MM.1S (cell line): ENCODE measurements around the gene SLC9C1.
A peak's percentile ranks its signal among the peaks of the same experiment; 100 is the strongest.

Experiments
- DNase-seq: peaks from one replicate; pipeline ENCODE4 v3.0.0-alpha.2; 2015
- H2AFZ ChIP-seq: fragments of 300-600 bp; sonication (generic); 2 replicates; pipeline ENCODE4 v1.6.0; 2016; ENCODE audit warnings: antibody characterized with exemption, low read length
- H3F3A ChIP-seq: fragments of 300-600 bp; sonication (generic); 2 replicates; pipeline ENCODE4 v1.6.1; 2016; ENCODE audit warnings: mild to moderate bottlenecking, antibody characterized with exemption, low read length, moderate library complexity, mixed read lengths; ENCODE audit not compliant: insufficient read depth
- H3K27ac ChIP-seq: fragments of 300-600 bp; sonication (generic); 2 replicates; pipeline ENCODE4 v1.5.1; 2016; ENCODE audit warnings: mild to moderate bottlenecking, low read length
- H3K27me3 ChIP-seq: fragments of 300-600 bp; sonication (generic); replicated peaks from 2 replicates; pipeline ENCODE4 v1.6.0; 2016; ENCODE audit warnings: low read length; ENCODE audit not compliant: insufficient read depth
- H3K36me3 ChIP-seq: fragments of 300-600 bp; sonication (generic); replicated peaks from 2 replicates; pipeline ENCODE4 v1.6.1; 2016; ENCODE audit warnings: mild to moderate bottlenecking, low read length, mixed read lengths; ENCODE audit not compliant: insufficient read depth
- H3K4me1 ChIP-seq: fragments of 300-600 bp; sonication (generic); 2 replicates; pipeline ENCODE4 v1.6.1; 2016; ENCODE audit warnings: low read length, mixed read lengths
- H3K4me2 ChIP-seq: fragments of 300-600 bp; sonication (generic); 2 replicates; pipeline ENCODE4 v1.6.0; 2016; ENCODE audit warnings: low read depth, low read length
- H3K4me3 ChIP-seq: fragments of 300-600 bp; sonication (generic); 2 replicates; pipeline ENCODE4 v1.5.1; 2016; ENCODE audit warnings: low read length, mixed read lengths
- H3K79me2 ChIP-seq: fragments of 300-600 bp; sonication (generic); 2 replicates; pipeline ENCODE4 v1.6.1; 2016; ENCODE audit warnings: mixed run types, low read length, mixed read lengths
- H3K9ac ChIP-seq: fragments of 300-600 bp; sonication (generic); 2 replicates; pipeline ENCODE4 v1.6.1; 2016; ENCODE audit warnings: low read length, mixed read lengths
- H3K9me2 ChIP-seq: fragments of 300-600 bp; sonication (generic); replicated peaks from 2 replicates; pipeline ENCODE4 v1.6.1; 2016; ENCODE audit warnings: mild to moderate bottlenecking, low read length, mixed read lengths; ENCODE audit not compliant: insufficient read depth
- H3K9me3 ChIP-seq: fragments of 300-600 bp; sonication (generic); replicated peaks from 2 replicates; pipeline ENCODE4 v1.6.1; 2016; ENCODE audit warnings: mild to moderate bottlenecking, low read length, mixed read lengths; ENCODE audit not compliant: insufficient read depth
- H4K20me1 ChIP-seq: fragments of 300-600 bp; sonication (generic); 2 replicates; pipeline ENCODE4 v1.6.1; 2016; ENCODE audit warnings: mild to moderate bottlenecking, low read length, moderate library complexity, mixed read lengths; ENCODE audit not compliant: insufficient read depth
- CTCF ChIP-seq: fragments of 300-600 bp; sonication (generic); IDR thresholded peaks from 2 replicates; pipeline ENCODE4 v1.5.1; 2016; ENCODE audit warnings: antibody characterized with exemption, low read length, mixed read lengths
- EZH2 ChIP-seq: fragments of 300-600 bp; sonication (generic); optimal IDR thresholded peaks from 2 replicates; pipeline ENCODE3; 2017; ENCODE audit warnings: low read depth, mild to moderate bottlenecking, antibody characterized with exemption, low read length, mixed read lengths
- EZH2phosphoT487 ChIP-seq: fragments of 300-600 bp; sonication (generic); IDR thresholded peaks from 2 replicates; pipeline ENCODE4 v1.6.1; 2018; ENCODE audit warnings: antibody characterized with exemption, low read length

Gene SLC9C1

GRCh38 chr3:112273536-112273935 is 20.5 kb downstream of the SLC9C1 start:
- Histone ChIP-seq H3K9ac (no peak overlapping the region), H3K27ac (no peak overlapping the region), H4K20me1 (no peaks in the 10 kb centered on the region), H3K9me2 (no peaks in the 10 kb centered on the region), H3K9me3 (no peaks in the 10 kb centered on the region), H3K4me3 (no peak overlapping the region), H3K4me2 (no peak overlapping the region), H3K79me2 (no peaks in the 10 kb centered on the region), H3K36me3 (no peaks in the 10 kb centered on the region), H3K4me1 (no peaks in the 10 kb centered on the region), H3F3A (no peaks in the 10 kb centered on the region), H2AFZ (no peak overlapping the region), H3K27me3 (no peaks in the 10 kb centered on the region)
- TF ChIP-seq EZH2, result no peak
- TF ChIP-seq EZH2phosphoT487, result no peak
- TF ChIP-seq CTCF, result no peak
- DNase-seq, result no peak

GRCh38 chr3:112261742-112262141 is 32.3 kb downstream of the SLC9C1 start:
- no peak for DNase-seq
- no peaks in the 10 kb centered on the region for H4K20me1 ChIP-seq
- no peaks in the 10 kb centered on the region for H3K9me2 ChIP-seq
- TF ChIP-seq EZH2phosphoT487, result no peak
- H2AFZ ChIP-seq, result no peak overlapping the region
- H3K79me2 ChIP-seq, result no peaks in the 10 kb centered on the region
- no peaks in the 10 kb centered on the region for H3K27me3 ChIP-seq
- no peak overlapping the region for H3K4me3 ChIP-seq
- no peaks in the 10 kb centered on the region for H3F3A ChIP-seq
- H3K27ac ChIP-seq, result no peak overlapping the region
- H3K4me2 ChIP-seq, result no peak overlapping the region
- no peak overlapping the region for H3K9ac ChIP-seq
- H3K9me3 ChIP-seq, result no peaks in the 10 kb centered on the region
- no peaks in the 10 kb centered on the region for H3K4me1 ChIP-seq
- no peaks in the 10 kb centered on the region for H3K36me3 ChIP-seq

- no peaks in the 10 kb centered on the region for H3K9me3 ChIP-seq
- H3K4me3 ChIP-seq, result no peak overlapping the region
- no peak overlapping the region for H3K4me2 ChIP-seq
- H3K79me2 ChIP-seq, result no peaks in the 10 kb centered on the region
- no peaks in the 10 kb centered on the region for H3F3A ChIP-seq
- DNase-seq, result no peak
- H3K36me3 ChIP-seq, result no peaks in the 10 kb centered on the region
- no peaks in the 10 kb centered on the region for H3K9me2 ChIP-seq
- H3K27me3 ChIP-seq, result no peaks in the 10 kb centered on the region
- H3K4me1 ChIP-seq, result no peaks in the 10 kb centered on the region
- no peak for TF ChIP-seq CTCF
- no peak for TF ChIP-seq EZH2phosphoT487
- no peak for TF ChIP-seq EZH2
- no peak overlapping the region for H2AFZ ChIP-seq
- no peak overlapping the region for H3K27ac ChIP-seq
- no peaks in the 10 kb centered on the region for H4K20me1 ChIP-seq
- H3K9ac ChIP-seq, result no peak overlapping the region
These were observed 33.5 kb downstream of the SLC9C1 start for GRCh38 chr3:112260563-112260962.

- H3K9me2 ChIP-seq, result no peaks in the 10 kb centered on the region
- peak overlapping the region; percentile 27; the same call in 1 of the 2 replicates for H2AFZ ChIP-seq
- H4K20me1 ChIP-seq, result no peaks in the 10 kb centered on the region
- H3K36me3 ChIP-seq, result no peaks in the 10 kb centered on the region
- peak overlapping the region; percentile 47; the same call in 1 of the 2 replicates for H3K27ac ChIP-seq
- H3K9me3 ChIP-seq, result no peaks in the 10 kb centered on the region
- H3K4me1 ChIP-seq, result peaks cover 19% of the 10 kb centered on the region
- H3F3A ChIP-seq, result peaks cover 7% of the 10 kb centered on the region; the same call in 1 of the 2 replicates
- H3K27me3 ChIP-seq, result no peaks in the 10 kb centered on the region
- no peaks in the 10 kb centered on the region for H3K79me2 ChIP-seq
- TF ChIP-seq EZH2phosphoT487 (no peak), CTCF (no peak), EZH2 (no peak)
- peak; percentile 82 for DNase-seq
- H3K4me2 ChIP-seq, result peak overlapping the region; percentile 42
- H3K4me3 ChIP-seq, result no peak overlapping the region
- no peak overlapping the region for H3K9ac ChIP-seq
These were observed 40.6 kb downstream of the SLC9C1 start for GRCh38 chr3:112253301-112253971.
